ENCODE measurements around the gene CTDSP2.
A peak's percentile ranks its signal among the peaks of the same experiment; 100 is the strongest.

Gene CTDSP2

DNA sequence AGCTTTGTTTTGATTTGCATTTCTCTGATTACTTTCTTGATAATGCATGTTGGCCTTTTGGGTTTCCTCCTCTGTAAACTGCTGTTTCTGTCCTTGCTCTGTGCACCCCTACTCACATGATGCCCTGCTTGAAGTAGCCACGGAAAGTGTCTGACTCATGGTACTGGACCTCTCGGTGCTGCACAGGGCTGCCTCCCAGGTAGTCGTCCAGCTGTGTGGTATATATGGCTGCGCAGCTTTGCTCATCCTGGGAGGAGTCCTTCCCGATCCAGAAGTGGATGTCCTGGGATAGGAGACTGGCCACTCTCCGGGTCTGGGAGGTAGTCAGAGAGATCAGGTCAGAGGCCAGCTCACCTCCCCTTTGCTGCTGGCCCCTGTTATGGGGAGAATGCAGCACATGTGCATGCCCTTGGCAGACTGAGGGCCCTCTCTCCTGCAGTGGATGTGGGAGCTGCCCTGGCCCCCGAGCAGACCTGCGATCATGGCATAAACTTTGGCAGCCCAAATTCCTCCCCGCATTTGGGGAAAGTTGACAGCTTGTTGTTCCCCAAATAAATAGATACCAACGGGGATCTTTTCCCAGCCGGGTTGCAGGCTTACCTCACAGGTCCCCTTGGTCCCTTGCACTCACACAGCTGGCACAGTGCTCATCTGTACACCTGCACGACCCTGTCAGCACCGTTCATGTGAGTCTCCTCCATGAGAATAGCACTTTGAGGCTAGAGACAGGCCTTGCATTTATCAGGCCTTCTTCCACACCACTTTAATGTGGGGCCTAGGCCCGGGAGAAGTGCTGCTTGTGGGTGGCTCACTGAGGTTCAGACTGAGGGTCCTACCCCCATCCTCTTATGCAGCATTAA is 33.2 kb downstream of the CTDSP2 start:
- DNase-seq (ENCODE audit: low read depth) = no peak
- TF ChIP-seq, protein P1, sequence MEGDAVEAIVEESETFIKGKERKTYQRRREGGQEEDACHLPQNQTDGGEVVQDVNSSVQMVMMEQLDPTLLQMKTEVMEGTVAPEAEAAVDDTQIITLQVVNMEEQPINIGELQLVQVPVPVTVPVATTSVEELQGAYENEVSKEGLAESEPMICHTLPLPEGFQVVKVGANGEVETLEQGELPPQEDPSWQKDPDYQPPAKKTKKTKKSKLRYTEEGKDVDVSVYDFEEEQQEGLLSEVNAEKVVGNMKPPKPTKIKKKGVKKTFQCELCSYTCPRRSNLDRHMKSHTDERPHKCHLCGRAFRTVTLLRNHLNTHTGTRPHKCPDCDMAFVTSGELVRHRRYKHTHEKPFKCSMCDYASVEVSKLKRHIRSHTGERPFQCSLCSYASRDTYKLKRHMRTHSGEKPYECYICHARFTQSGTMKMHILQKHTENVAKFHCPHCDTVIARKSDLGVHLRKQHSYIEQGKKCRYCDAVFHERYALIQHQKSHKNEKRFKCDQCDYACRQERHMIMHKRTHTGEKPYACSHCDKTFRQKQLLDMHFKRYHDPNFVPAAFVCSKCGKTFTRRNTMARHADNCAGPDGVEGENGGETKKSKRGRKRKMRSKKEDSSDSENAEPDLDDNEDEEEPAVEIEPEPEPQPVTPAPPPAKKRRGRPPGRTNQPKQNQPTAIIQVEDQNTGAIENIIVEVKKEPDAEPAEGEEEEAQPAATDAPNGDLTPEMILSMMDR (conservative IDR thresholded peaks at IDR 0.05; ENCODE audit: control insufficient read depth, insufficient read depth, low read depth, low read length) = no peak

DNA sequence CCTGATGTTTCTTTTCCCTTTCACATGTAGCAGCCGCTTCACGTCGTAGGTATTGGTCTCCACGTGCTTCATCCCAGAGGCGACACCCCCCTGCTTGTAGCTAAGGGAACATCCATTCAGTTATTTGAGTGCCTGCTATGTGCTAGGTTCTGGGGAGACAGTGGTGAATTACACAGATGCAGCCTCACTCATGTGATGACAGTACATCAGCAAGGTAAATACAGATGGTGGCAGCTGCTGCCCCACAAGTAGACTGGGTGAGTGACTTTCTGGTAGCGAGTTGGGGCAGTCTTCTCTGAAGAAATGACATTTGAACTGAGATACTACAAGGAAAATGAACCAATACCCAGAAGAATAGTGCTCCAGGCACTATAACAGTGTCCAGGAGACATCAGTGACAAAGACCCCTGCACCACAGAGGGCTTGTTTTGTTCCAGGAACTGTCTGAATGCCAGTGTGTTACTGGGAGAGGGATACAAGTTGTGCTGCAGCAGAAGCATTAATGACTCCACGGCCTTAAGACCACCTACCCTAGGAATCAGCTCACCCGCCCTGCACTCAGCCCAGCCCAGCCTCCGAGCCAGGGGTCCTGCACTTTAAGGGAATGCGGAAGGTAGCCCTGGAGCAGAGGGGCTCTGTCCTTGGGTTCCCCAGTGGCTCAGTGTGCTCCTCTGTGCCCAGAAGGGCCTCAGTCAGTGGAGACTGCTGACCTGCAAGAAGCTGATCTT is 35.3 kb downstream of the CTDSP2 start:
- TF ChIP-seq, protein P1 (conservative IDR thresholded peaks at IDR 0.05; ENCODE audit: control insufficient read depth, insufficient read depth, low read depth, low read length) = no peak
- no peak for DNase-seq (ENCODE audit: low read depth)
- H3K4me3 ChIP-seq (ENCODE audit: control insufficient read depth, low read depth, low read length) = no peak overlapping the region

More for the DNA sequence above, 33.2 kb downstream of the CTDSP2 start:
- H3K4me3 ChIP-seq (ENCODE audit: control insufficient read depth, low read depth, low read length) = no peak overlapping the region

DNA sequence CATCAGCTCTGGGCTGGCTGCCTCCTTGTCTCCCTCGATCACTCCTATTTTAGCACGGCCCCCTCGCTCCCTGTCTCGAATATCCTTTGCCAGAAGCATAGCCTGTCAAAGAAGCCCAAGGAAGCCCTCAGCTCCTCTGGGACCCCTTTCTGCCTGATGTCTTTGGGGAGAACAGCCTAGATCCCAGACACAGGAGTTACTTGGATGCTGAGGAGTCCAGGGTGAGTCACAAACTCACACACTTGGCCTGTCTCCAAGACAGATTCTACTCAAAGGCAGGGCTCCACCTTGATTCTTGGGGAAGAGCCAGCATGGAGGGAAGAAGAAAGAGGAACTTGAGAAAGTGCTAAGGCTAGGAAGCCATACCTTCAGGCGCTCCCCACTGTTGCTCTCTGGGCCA is 36.1 kb downstream of the CTDSP2 start:
- TF ChIP-seq, protein P1 (conservative IDR thresholded peaks at IDR 0.05; ENCODE audit: control insufficient read depth, insufficient read depth, low read depth, low read length) = no peak
- no peak overlapping the region for H3K4me3 ChIP-seq (ENCODE audit: control insufficient read depth, low read depth, low read length)
- peak; percentile 77 for DNase-seq (ENCODE audit: low read depth)

DNA sequence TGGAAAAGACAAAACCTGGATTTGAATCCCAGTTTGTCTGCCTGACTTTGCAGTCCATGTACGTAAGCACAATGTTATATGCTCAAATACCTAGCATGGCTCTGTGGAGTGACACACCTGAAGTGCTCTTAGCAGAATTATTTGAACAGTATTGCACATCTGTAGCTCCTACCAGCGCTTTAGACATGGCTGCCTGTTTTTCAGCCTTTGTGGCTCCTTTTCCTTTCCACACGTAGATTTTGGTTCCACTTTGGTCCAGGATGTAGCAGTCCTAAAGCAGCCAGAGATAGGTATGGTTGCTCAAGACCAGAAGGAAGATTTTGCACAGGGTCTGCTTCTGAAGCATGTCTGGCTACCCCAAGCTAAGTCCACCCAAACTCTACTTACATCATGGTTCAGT is 37.1 kb downstream of the CTDSP2 start:
- no peak overlapping the region for H3K4me3 ChIP-seq (ENCODE audit: control insufficient read depth, low read depth, low read length)
- TF ChIP-seq, protein P1 (conservative IDR thresholded peaks at IDR 0.05; ENCODE audit: control insufficient read depth, insufficient read depth, low read depth, low read length) = no peak
- no peak for DNase-seq (ENCODE audit: low read depth)

DNA sequence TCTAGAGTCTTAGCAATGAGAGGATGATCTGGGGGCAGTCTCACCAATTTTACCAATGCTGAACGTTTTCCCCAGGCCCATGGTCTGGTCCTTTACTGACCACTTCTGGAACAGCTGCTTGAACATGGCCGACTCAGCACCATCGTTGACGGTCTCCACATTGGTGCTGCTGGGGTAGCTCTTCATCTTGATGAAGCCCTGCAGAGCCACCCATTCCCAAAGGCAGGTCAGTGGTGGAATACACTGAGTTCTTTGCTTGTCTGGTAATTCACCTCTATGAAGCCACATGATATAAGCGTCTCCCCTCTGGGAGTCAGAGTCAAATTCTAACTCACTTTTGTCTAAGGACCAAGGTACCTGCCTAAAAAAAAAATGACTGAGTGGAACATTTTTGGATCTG is 38.2 kb downstream of the CTDSP2 start:
- no peak overlapping the region for H3K4me3 ChIP-seq (ENCODE audit: control insufficient read depth, low read depth, low read length)
- DNase-seq (ENCODE audit: low read depth) = no peak
- TF ChIP-seq, protein P1 (conservative IDR thresholded peaks at IDR 0.05; ENCODE audit: control insufficient read depth, insufficient read depth, low read depth, low read length) = no peak

DNA sequence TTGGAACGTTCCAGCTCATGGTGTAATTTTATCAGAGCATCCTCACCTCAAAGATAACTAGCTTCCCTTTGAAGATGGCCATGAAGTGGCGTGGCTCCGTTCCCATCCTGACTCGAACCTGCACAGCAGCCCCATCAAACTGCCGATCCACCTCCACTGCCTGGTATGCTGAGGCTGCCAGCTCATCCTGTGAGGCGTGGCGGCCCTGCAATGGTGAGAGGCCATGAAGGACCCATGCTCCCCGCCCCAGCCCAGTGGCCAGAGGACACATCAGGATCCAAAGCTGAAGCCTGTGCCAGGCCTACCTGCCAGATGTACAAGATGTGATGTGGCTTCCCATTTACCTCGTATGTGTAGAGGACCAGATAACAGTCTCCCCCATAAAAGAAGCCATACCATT is 39.2 kb downstream of the CTDSP2 start:
- H3K4me3 ChIP-seq (ENCODE audit: control insufficient read depth, low read depth, low read length) = no peak overlapping the region
- TF ChIP-seq, protein P1 (conservative IDR thresholded peaks at IDR 0.05; ENCODE audit: control insufficient read depth, insufficient read depth, low read depth, low read length) = no peak
- DNase-seq (ENCODE audit: low read depth) = no peak
